Measurements from ENCODE around the gene ZC3H18.
A peak's percentile ranks its signal among the peaks of the same experiment; 100 is the strongest.

The ZC3H18 gene
- total RNA-seq: 11.1 to 38.3 (median 31.3) reads per million in 18 experiments

DNA sequence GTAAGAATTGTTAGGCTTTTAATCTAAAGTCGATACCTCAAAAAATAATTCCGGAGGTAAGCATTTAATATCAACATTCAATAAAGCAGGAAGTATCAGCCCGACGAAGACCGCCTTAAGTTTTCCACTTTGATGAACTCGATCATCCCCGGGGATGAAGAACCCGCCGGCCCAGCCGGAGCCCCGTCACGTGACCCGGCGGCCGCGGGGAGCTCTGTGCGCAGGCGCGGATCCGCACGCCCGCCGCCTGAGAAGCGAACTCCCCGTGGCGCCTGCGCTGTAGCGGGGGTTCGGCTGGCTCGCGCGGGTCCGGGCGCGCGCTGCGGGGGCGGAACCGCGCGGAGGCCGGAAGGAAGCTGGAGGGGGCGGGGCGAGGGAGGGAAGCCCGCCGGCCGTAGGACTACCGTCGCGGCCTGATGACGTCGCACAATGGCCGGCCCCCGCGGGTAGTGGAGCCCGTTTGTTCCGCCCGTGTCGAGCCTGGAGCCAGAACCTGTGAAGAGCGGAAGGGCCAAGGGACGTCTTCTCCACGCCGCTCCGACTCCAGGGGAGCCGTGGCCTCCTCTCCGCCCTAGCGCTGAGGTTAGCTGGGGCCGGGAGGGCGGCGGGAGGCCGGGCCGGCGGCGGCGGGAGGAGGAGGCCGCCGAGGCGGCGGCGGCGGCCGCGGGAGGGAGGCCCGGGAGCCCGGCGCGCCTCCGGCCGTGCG lies at the start of gene ZC3H18:
ZC3H18 (plus strand) TSS at position 419 of the 706 bp plus-strand sequence. CDS start 6,721 bp downstream, outside the sequence.
- peak; percentile 98 for DNase-seq

DNA sequence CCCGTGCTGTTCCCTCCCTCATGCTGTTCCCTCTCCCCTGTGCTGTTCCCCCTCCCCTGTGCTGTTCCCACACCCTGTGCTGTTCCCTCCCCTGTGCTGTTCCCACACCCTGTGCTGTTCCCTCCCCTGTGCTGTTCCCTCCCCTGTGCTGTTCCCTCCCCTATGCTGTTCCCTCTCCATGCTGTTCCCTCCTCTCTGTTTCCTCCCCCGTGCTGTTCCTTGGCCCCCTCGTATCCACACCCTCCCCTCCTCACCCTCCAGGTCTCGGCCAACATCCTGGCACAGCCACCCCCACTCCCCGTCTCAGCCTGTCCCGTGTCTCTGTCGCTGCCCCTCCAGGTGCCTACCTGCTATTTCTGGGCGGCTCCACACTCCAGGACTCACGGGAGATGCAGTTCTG lies 48.5 kb upstream of the ZC3H18 start:
- no peak for DNase-seq

DNA sequence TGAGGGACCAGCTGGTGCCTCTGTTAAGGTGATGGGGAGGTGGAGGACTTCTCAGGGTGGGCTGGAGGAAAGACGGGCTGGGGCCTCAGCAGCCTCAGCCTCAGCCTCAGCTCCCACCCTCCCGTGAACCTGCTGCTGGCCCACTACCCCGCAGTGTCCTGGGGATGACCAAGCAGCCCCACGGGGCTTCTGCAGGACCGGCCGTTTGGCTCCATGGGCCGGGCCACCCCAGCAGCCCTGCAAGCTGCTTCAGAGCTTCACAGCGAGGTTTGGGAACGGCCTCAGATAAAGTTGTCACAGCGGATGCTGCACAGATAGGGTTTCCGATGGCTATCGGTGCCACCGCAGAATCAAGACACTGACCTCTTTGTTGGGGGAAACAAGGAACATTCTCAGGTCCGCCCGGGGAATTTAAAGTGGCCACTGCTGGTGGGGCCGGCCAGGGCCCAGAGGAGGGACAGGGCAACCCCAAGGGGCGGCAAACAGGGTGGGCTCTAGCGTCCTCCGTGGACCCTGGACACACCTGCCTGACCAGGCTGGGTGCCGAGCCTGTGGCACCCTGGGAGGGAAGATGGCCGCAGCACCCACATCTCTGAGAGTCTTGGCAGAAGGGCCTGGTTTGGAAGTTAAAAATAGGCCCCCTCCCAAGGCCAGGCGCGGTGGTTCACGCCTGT lies 47.8 kb upstream of the ZC3H18 start:
- no peak for DNase-seq

DNA sequence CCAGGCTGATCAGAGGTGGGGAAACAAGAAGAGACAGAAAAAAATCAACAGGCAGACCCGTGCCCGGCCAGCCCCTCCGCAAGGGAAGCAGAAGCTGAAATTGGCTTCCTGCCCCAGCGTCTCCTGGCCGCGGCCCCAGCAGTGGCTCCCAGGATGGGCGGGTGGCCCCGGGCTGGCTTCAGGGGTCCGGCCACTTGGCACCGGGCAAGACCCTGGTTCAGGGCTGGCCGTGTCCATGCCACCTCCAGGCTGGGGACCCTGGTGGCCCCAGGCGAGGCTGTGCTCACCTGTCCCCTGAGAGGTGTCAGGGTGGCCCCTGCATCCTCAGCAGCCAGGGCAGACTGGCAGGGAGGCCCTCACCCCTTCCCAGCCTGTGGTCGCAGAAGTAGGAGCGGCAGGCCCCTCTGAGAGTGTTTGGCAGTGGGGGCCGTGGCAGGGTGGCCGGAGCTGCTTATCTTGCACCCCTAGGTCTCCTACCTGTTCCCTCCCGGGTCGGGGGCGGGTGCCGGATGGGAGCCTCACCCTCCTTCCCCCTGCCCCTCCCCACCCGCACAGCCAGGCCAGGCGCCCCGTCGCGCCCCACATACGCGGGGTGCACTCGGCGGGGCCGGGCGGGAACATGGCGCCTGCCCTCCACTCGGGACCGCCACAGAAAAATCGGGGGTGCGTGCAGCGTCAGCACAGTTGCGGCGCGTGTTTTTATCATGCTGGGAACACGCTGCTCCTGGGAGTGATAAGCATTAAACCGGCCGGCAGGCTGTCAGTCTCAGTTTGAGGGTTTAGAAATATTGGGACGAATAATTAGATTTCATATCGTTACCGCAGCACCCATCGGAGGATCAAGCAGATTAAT lies 46.7 kb upstream of the ZC3H18 start:
- DNase-seq: no peak

GRCh38 chr16:88524274-88524972 lies 45.8 kb upstream of the ZC3H18 start:
- DNase-seq: no peak

GRCh38 chr16:88524973-88525662 lies 45.1 kb upstream of the ZC3H18 start:
- DNase-seq: no peak

GRCh38 chr16:88525663-88525990 lies 44.6 kb upstream of the ZC3H18 start:
- no peak for DNase-seq

DNA sequence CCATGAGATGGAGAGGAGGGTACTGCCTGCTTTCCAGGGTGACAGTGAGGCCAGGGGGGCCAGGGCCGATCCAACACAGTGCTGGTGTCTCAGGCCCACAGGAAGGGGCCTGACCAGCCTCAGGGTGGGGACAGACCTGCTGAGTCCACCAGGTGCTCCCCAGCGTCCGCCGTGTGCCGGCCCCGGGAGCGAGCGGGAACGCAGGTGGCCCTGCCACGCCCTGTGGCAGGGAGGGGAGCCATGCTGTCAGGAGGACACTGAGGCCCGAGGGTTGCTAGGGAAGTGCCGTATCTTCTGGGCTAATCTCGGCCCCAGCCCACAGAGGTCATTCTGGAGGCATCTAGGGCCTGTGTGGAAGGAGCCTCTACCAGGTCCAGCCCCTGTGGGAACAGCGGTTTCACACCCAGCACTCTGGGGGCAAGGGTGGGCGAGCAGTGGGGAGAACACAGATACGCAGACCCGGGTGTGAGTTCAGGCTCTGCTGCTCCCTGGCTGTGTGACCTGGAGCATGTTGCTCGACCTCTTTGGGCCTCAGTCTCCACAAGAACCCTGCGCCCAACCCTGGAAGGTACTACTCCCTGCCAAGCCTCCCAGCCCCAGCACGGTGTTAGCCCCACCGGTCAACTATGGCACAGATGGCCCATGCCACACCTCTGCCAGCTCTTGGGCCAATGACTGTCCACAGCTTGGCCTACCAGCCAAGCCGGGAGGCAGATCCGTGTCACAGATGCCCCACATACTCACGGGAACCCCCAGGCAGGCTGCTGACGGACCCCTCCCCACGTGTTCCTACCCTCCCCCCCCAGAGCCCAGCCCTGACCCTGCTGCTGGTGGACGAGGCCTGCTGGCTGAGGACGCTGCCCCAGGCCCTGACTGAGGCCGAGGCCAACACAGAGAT lies 43.9 kb upstream of the ZC3H18 start:
- no peak for DNase-seq

DNA sequence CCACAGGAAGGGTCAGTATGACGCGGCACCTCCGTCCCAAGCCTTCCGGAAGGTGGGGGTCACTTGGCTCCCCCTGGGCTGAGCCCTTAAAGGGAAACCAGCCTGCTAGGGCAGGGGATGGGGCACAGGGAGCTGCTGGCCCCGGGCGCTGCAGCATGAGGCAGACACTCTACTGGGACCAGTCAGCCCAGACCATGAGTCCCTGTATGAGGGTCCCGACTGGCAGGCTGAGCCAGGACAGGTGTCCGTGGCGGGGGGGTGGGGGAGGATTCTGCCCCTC lies 43.4 kb upstream of the ZC3H18 start:
- DNase-seq: no peak

- peak; percentile 26 to 50 for DNase-seq
Observed at GRCh38 chr16:88527186-88527936, 42.8 kb upstream of the ZC3H18 start.

- no peak for DNase-seq
Observed at GRCh38 chr16:88527937-88528743, 42.1 kb upstream of the ZC3H18 start.

DNA sequence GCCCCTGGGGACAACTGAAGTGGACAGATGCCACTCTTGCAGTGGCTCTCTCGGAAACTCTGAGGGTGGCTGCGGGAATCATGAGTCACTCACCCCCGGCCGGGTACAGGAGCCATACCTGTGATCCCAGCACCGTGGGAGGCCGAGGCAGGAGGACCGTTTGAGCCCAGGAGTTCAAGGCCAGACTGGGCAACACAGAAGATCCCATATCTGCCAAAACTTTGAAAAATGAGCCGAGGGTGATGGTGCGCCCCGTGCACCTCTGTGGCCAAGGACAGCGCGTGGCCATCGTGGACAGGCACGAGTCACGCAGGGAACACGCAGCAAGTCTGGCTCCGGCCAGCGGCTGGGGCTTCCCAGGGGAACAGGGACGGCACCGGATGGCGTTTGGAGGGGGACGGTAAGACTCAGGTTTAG lies 41.3 kb upstream of the ZC3H18 start:
- DNase-seq: no peak

- DNase-seq: no peak
Observed at GRCh38 chr16:88529596-88529995, 40.6 kb upstream of the ZC3H18 start.

DNA sequence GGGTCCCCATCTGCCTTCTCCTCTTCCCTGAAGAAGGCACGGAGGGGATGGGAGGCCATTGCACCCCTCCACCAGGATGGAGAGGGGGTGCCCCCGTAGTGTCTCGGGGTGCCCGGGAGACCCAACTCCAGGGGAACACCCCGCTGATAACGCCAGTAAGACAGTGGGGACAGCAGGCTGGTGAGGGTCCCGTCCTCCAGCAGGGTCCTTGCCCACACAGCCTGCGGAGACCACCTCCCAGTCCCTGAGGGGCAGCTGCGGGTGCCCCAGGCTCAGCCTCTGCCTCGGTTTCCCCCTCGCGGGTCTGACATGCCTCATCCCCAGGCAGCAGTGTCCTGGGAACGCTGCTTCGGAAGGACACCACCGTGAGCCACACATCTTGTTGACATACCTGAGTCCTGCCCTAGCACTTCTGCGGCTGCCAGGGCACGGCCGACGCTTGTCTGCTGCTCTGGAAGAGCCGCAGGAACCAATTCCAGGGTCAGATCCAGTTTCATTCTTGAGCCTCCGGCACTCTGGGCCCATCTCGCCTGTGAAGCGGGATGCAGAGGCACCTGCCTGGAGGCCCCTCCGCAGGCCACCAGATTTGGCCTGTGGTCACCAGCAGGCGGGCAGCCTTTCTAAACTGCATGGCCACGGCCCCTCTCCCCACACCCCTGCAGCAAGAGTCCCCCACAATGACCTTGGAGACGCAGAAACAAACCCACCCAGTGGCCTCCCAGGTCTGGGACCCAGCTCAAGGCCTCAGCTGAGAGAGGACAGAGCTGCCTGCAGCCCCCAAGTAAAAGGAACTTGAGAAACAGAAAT lies 39.9 kb upstream of the ZC3H18 start:
- no peak for DNase-seq

GRCh38 chr16:88530858-88531203 lies 39.4 kb upstream of the ZC3H18 start:
- no peak for DNase-seq

DNA sequence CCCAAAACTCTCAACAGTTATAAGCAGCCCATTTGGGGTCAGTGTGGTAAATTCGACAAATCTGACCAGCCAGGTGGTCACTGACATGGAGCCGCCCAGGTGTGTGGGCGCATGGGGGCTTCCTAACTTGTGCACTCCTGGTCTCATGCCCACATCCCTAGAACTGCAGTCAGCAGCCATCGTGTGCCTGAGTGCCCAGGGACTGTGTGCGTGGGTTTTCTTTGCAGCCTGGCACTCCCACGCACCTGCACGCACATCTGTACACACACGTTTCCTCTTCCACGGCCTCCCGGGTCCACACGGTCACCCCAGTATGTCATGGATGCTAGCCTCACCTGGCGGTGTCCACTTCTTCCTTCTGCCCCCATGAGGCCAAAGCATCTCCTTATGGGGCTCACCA lies 38.9 kb upstream of the ZC3H18 start:
- DNase-seq: no peak

DNA sequence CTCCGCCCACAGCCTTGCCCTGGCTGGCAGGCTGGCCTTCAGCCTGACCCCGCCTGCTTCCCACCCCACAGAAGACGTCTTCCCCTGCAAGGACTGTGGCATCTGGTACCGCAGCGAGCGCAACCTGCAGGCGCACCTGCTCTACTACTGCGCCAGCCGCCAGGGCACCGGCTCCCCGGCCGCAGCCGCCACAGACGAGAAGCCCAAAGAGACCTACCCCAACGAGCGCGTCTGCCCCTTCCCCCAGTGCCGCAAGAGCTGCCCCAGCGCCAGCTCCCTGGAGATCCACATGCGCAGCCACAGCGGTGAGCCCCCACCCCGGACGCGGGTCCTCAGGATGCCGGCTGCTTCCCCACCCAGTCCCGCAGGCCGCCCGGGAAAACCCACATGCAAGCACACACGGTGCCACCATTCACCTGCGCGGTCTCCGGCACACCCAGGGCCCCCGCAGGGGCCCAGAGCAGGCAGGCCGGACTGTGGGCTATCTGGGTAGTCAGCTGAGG lies 38.2 kb upstream of the ZC3H18 start:
- no peak for DNase-seq

GRCh38 chr16:88532434-88533241 lies 37.6 kb upstream of the ZC3H18 start:
- no peak for DNase-seq
